Stimulated activated CD8-positive, alpha-beta memory T cell treated with anti-CD3 and anti-CD28 coated beads, Interleukin-12 subunit alpha, Interleukin-12 subunit beta, amount 100 ng/mL, for 24 hours (primary cell): ENCODE measurements around the gene CCSER2.
"Not testable (repeated sequence)": the region's sequence is repeated elsewhere in the genome, so short reads cannot be mapped to it uniquely, and the experiment has no call there.

Experiments
- DNase-seq: peaks from one replicate; pipeline ENCODE4 v3.0.0-alpha.2; 2020; ENCODE audit errors: extremely low read depth

Gene CCSER2

DNA sequence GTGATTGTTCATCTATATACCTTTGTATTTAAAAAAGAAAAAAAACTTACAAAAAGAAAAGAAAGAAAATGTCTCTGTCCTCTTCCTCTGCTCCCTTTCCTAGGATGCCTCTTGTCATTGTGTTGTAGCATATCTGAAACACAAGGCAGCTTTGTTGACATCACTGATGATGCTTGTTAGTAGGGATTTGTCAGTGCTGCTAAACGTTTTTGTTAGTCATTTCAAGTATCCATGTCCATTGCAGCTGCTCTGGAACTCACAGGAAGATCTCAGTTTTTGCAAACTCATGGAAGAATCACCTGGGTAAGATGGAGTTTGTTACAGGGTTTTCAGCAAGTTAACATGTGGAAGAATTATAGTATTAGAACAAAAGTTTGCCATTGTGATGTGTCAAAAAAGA lies 123.6 kb downstream of the CCSER2 start:
- DNase-seq, result no peak

DNA sequence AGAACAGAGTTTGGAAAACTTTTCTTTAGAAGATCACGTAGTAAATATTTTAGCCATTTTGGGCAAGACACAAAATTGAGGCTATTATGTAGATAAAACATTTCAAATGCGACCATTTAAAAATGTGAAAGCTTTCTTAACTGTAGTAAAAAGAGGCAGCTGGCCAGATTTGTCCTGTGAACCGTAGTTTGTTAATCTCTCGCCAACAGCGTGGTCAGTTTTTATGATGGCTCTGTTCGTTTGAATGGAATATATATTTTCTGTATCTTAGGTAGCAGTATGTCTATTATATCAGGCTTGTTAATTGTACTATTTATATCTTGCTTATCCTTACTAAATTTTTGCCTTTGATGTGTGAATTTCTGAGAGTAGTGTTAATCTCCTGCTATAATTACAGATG lies 124.9 kb downstream of the CCSER2 start:
- DNase-seq, result no peak

DNA sequence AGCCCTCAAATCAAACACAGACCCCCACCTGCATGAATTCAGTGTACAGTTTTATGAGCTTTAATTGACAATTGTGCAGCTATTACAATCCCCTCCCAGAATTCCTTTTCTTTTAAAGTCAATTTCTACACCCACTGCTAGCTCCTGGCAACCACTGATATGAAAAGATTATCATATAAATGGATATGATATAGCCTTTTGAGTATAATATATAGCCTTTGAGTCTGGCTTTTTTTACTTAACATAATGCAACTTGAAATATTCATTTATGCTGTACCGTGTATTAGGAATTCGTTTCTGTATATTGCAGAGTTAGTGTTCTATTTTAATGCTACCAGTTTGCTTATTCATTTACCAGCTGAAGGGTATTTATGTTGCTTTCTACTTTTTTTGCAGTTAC lies 127.7 kb downstream of the CCSER2 start:
- DNase-seq, result no peak

DNA sequence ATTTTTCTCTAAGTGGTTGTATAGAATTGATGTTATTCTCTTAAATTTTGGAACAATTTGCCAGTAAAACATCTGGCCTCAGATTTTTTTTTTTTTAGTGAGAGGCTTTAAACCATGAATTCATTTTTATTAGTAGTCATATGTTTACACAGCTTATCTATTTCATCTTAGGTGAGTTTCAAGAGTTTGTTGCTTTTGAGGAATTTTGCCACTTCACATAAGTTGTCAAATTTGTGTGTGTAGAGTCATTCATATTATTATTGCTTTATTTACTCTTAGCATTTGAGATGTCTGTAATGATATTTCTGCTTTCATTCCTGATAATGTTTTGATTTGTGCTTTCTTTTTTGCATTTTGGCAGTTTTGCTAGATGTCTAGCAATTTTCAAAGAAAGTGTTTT lies 132.1 kb downstream of the CCSER2 start:
- DNase-seq, result no peak

DNA sequence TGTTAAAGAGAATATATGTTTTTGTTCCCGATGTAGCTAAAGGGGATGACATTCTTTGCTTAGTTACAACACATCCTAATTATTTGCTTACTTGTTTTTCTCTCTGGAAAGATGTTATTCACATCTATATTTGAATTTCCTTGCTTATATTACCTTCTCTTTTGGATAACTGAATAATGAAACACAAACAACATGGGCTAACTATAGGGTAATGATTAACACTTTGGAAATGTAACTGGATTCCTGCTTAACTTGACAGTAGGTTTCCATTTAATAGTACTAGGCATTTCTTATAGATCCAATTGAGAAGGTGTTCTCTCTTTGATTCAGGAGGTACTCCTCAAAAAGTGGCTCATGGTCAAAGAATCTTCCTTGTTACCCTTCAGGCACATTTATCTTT lies 141.1 kb downstream of the CCSER2 start:
- DNase-seq, result no peak

DNA sequence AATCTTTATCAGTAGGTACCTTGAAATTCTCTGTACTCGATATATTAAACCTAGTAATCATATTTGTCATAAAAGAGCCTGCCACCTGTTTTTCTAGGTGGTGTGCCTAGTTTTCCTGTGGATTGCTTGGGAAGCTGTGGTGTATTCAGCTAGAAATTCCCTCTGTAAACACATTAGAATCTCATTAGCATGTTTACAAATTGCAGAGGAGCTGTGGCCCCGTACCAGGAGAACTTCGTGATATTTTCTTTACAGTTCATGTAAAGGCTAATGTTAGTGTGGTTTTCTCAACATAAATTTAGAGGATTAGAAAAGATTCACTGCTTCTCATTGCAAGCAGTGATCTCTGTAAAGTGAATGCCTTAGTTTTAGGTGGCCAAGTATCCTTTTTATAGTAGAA lies 144.7 kb downstream of the CCSER2 start:
- DNase-seq, result no peak

DNA sequence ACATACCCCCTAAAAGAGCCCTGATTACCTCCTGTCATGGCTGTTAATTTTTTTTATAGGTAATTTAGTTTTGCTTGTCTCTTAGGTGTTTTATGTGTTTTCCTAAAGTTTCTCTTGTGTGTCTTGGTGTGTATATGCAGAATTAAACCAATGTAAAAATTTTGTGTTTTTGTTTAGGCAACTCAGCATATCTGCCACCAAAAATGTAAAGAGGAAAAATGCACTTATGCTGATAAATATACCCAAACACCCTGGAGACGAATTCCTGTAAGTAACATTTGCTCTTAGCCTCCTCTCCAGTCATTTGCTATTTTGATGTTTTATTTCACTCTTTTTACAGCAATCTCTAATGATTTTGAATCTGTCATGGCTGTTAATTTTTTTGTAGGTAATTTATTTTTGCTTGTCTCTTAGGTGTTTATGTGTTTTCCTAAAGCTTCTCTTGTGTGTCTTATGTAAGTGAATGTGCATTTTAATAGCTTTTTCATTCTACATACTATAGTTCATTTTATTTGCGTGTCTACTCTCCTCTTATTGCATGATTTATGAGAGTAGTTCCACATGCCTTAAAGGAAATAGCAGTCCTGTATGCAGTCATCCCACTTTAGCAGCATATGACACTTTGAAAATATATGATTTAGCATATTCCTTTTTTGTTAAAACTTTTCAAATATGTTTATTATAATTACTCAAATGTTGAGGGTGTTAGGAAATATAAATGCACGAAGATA lies 149.2 kb downstream of the CCSER2 start:
- DNase-seq, result no peak

DNA sequence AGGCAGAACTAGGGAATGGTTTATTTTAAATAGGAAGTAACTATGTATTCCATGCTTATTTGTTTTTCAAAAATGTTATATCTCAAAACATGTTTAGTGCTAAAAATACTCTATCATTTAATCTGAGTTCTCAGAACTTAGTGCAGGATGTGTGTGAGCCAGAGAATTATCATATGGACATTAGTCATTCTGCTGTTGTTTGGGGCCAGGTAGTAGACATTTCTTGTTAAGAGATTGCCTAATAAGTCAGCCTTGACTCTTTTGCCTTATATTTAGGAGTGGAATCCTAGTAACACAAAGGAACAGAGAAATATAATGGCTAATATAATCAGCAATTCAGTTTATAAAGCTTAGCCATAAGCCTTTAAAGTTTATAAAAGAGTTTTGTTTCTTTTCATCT lies 149.8 kb downstream of the CCSER2 start:
- DNase-seq, result no peak

DNA sequence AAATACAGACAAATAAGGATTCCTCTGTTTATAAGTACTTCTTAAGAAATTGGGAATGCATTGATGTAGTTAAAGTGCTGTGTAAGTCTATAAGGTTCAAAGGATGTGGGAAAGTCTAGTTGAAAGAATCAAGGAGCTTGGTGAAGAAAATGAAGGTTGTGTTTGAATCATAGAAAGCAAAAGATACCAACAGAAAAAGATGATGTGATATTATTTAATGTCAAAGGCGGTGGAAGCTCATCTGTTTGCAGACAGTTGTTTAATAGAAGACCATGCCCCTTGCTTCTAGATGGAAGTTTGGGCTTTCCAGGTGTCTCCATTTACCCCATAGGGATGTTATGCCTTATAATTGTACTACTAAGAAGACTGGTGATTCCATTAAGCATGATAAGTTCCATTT lies 150.3 kb downstream of the CCSER2 start:
- no peak for DNase-seq

DNA sequence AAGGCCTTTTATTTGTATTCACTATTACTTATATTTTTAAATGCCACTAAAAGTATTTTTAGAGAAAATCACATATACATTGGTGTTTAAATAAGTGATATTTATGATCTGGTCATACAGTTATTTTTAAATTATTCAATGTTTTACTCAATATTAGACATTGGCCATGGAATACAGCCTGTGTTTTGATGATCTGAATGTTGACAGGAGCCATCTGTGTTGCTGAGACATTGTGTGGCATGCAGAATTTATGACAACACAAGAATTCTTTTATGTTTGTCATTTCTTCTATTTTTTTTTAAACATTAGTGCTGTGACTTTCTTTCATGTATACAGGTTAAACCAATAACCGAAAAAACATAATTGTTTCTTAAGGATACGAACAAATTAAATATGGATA lies 156.2 kb downstream of the CCSER2 start:
- no peak for DNase-seq

DNA sequence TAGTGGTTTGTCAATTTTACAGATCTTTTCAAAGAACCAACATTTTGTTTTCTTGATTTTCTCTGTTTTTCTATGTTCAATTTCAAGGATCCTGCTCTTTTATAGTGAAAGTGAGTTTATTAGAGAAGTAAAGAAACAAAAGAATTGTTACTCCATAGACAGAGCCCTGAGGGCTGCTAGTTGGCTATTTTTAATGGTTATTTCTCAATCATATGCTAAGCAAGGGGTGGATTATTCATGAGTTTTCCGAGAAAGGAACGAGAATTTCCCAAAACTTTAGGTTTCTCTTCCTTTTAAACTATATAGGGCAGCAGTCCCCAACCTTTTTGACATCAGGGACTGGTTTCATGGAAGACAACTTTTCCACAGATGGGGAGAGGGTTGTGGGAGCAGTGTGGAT lies 165.0 kb downstream of the CCSER2 start:
- no peak for DNase-seq

DNA sequence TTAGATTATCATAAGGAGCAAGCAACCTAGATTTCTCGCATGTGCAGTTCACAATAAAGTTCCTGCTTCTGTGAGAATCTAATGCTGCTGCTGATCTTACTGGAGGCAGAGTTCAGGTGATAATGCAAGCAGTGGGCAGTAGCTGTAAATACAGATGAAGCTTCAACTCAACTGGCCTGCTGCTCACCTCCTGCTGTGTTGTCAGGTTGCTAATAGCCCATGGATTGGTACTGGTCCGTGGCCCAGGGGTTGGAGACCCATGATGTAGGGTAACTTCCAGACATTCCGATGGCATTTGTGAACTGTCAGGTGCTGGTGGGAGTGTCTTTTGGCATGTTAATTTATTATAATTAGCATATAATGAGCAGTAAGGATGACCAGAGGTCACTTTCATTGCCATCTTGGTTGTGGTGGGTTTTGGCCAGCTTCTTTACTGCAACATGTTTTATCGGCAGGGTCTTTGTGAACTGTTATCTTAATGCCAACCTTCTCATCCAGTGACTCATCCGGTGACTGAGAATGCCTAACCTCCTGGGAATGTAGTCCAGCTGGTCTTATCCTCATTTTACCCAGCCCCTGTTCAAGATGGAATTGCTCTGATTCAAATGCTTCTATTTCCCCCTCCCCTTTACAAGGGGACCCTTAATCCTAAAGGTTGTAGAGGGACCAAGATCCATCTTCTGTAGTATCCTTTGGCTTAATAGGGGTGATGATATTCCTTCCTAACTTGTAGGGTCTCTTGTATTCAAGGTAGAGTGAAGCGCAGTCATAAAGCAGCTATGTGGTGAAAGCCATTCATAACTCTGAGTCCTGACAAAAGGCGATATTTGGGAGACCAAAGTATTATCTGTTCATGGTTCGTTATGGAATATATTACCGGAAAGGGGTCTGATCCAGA lies 165.8 kb downstream of the CCSER2 start:
- no peak for DNase-seq

DNA sequence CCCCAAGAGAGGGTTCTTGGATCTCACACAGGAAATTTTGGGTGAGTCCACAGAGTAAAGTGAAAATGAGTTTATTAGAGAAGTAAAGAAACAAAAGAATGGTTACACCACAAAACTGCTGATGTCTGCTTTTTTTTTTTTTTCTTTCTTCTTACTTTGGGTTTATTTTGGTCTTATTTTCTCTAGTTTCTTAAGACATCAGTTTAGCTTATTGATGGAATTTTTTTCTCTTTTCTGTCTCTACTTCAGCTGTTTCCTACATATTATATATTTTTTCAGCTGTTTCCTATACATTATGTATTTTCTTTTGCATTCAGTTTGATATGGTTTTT lies 166.4 kb downstream of the CCSER2 start:
- DNase-seq, result no peak

DNA sequence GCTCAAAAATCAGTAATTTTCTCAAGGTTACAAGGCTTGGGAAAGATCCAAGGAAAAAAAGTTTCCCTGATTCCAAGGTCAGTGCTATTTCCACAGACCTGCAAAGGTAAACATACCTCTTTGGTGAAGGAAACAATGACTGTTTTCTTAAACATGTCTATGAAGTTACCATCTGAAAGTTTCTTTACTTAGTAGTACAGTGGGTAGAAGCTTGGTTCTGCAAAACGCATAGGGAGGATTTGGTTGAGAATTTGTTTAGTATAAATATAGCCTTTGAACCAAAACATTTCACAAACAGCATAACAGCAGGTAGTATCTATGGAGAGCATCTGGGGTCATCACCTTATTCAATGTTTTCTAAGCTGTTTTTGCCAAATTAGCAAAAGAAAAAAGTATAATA lies 169.6 kb downstream of the CCSER2 start:
- no peak for DNase-seq

DNA sequence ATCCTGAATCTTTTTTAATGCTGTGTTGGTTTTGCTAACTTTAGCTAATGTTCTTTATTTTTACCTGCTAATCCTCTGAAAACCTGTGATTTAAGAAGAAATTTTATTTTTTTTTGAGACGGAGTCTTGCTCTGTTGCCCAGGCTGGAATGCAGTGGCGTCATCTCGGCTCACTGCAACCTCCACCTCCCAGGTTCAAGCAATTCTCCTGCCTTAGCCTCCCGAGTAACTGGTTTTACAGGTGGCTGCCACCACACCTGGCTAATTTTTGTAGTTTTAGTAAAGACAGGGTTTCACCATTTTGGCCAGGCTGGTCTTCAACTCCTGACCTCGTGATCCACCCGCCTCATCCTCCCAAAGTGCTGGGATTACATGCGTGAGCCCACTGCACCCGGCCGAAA lies 170.7 kb downstream of the CCSER2 start:
- DNase-seq, result not testable (repeated sequence)

DNA sequence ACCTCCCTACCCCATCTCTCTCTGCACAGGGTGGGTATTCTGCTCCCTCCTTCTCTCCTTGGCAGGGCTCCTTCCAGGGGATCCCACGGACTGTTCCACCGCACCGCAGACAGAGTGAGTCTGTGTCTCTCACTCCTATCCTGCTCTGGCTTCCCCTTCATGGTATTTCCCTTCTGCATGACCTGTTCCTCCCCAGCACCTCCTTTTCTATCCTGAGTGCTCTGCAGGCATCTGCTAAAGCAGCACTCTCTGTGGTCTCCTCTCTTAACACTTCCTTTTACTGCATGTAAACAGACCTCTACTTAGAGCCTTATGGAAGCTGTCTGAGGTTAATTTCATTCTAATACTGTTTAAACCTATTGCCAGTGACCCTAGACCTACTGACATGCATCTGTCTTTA lies 171.5 kb downstream of the CCSER2 start:
- no peak for DNase-seq

DNA sequence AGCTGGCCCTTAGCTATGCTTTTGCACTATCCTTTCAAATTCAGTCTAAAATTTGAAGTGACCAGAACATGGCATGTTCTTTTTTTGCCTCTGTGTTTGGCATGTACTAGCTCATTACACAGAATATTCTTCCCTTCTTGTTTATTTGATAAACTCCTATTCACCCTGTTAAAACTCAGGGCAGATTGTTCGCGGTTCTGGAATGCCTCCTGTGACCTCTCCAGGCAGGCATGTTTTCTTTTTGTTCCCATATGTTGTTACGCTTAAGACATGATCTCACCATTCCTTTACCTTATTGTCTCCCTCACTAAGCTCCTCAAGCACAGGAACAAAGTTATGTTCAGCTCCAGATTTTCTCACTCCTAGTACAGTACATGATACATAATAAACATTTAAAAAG lies 181.7 kb downstream of the CCSER2 start:
- DNase-seq, result no peak

DNA sequence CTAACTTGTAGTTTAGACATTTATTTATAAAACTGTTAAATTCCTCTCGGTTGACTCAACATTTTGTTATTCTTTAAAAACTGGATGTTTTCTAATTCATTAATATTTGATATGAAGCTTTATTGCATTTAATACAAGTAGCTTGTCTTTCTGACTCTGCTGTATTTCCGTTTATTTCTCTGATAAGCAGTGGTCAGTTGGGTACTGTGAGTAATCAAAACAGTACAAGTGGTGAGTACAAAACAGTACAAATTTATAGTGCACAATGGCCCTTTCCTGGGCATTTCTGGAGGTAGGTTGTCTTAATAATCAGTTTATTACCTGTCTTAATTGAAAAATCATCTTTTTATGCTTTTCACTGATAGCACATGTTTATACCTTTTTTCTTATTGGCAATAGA lies 182.7 kb downstream of the CCSER2 start:
- no peak for DNase-seq

DNA sequence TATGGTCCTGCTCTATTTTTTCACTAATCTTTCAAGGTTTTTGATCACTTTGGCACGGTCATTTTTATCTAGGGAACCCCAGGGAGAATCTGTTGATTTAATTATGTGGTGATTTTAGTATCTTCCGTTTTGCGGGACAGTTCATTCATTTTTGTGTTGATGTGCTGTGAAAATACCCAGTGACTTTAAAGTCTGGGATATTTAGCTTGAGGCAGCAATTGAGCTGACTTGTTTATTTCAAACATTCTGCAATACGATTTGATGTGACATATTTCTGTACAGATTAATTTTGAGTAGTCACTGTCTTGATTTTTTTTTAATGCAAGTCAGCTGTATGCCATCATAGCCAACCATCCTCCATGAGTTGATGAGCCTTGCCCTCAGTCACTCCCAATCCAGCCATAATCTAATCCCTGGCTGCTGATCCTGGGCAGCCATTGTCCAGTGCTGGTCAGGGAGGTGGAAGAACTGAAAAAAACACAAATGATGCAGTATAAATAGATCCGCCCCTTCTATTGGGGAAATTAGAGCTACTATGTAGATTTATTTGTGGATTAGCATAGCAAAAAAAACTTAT lies 183.4 kb downstream of the CCSER2 start:
- DNase-seq, result no peak

DNA sequence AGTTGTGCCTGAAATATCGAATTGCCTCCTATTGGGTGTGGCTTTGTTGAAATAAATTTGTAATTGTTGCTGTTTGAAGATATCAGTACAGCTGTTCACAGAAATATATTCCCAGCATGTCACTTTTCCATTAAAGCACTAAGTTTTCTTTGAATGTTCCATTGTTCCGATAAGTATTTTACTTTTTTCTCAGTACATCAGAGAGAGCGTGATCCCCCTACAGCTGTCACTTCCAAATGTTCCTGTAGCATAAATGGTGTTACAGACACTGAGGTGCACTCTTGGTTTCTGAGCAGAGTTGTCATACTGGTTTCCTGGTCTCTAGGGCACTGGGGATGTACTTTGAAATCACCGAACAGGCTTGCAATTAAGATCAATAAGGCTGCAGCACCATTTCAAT lies 189.2 kb downstream of the CCSER2 start:
- no peak for DNase-seq

DNA sequence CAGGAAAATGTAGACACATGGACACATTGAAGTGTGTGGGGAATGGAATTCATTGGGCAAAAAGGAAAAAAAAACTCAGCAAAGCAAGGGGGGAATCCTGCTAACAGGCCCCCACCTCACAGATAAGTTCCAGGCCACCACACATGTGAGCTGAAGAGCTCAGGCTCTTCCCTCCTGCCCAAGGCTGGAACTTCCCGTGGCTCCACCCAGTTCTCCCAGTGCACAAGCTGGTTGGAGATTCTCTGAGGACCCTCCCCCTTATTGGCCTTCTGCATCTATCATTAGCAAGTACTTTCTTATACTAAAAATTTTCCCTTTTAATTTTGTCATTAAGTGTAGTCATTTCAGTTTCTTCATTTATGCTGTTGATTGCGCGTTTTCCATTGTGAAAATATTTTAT lies 190.8 kb downstream of the CCSER2 start:
- no peak for DNase-seq

DNA sequence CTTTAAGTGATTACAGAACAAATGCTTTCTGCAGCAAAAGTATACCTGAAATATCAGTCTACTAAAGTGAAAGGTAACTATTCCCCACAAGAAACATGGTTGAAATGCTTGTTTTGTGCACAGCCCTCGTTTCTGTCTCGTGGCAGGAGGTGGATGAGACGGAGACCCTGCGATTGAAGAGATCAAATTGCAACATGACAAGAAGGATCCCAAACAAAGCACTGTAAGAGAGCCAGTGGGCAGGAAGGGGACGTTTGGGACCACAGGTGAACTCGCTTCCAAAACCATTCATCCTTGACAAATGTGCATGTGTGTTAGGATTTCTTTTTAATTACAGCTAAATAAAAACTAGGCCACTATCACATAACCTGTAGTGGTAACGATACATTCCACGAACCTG lies 192.6 kb downstream of the CCSER2 start:
- DNase-seq, result no peak

DNA sequence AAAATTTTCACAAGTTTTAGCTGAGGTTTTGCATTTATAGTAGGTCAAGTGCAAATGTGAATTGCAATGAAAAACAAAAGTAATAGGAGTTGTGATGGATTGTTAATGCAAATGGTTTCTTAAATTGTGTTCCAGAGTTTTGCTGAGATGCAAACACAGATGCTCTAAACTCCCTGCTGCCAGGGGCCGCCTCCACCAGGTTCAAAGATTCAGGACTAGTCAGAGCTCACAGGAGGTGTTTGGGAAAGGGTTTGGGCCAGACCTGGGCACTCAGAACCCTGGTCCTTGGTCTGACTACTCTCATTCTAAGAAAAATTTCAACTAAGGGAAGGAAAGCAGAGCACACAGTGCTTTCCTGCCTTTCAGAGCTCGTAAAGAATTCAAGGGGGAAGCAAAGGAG lies 193.1 kb downstream of the CCSER2 start:
- DNase-seq, result no peak
